PC-9 (cell line): ENCODE results near the gene C5orf58. TPM values are rescaled to one million over a fixed set of nuclear protein-coding genes. Genes with fewer than 3 reads are reported as not detected.

Source experiments
- BruUV-seq: library from RNA; stranded (reverse); fragments of 400-500 nt; replicated peaks from 2 replicates; lab custom pipeline; 2021; lab: Mats Ljungman, UMichigan
- CTCF ChIA-PET: fragments of 300-600 bp; sonication (Branson Sonifier 250); formaldehyde crosslinking; loops from one replicate; lab custom pipeline; 2022; ENCODE audit warnings: antibody characterized with exemption; lab: Charles Lee
- POLR2A ChIA-PET: fragments of 300-600 bp; sonication (Branson Sonifier 250); formaldehyde crosslinking; loops from one replicate; lab custom pipeline; 2022; ENCODE audit warnings: antibody characterized with exemption; ENCODE audit not compliant: unreplicated experiment; lab: Charles Lee
- DNase-seq, 2 experiments: peaks; one replicate each; pipeline versions ENCODE4 v3.0.0 to v3.0.0-alpha.2; 2015 to 2022; ENCODE audit warnings: mixed read lengths in 1 of 2
- H2AFZ ChIP-seq: fragments of 200-600 bp; sonication (generic); 2 replicates; pipeline ENCODE4 v1.8.1; 2017; ENCODE audit warnings: antibody characterized with exemption
- H3F3A ChIP-seq: fragments of 200-600 bp; sonication (generic); 2 replicates; pipeline ENCODE4 v1.8.1; 2017; ENCODE audit warnings: antibody characterized with exemption, mild to moderate bottlenecking, low read depth; ENCODE audit not compliant: insufficient read depth
- H3K27ac ChIP-seq: fragments of 200-600 bp; sonication (generic); 2 replicates; pipeline ENCODE4 v1.6.1; 2016; ENCODE audit warnings: mixed run types
- H3K27me3 ChIP-seq: fragments of 200-600 bp; sonication (generic); 2 replicates; pipeline ENCODE4 v1.6.1; 2016; ENCODE audit warnings: low read depth, mixed run types; ENCODE audit not compliant: insufficient read depth
- H3K36me3 ChIP-seq: fragments of 200-600 bp; sonication (generic); 2 replicates; pipeline ENCODE4 v1.6.1; 2016; ENCODE audit warnings: low read depth, mixed run types
- H3K4me1 ChIP-seq: fragments of 200-600 bp; sonication (generic); replicated peaks from 2 replicates; pipeline ENCODE4 v1.6.1; 2016; ENCODE audit warnings: mixed run types; ENCODE audit not compliant: insufficient read depth
- H3K4me2 ChIP-seq: fragments of 200-600 bp; sonication (generic); 2 replicates; pipeline ENCODE4 v1.6.1; 2017; ENCODE audit warnings: mixed run types
- H3K4me3 ChIP-seq: fragments of 200-600 bp; sonication (generic); 2 replicates; pipeline ENCODE4 v1.6.1; 2016; ENCODE audit warnings: mixed run types
- H3K79me2 ChIP-seq: fragments of 200-600 bp; sonication (generic); 2 replicates; pipeline ENCODE4 v1.6.1; 2017; ENCODE audit warnings: low read depth, mixed run types
- H3K9me2 ChIP-seq: fragments of 200-600 bp; sonication (generic); 2 replicates; pipeline ENCODE4 v1.8.1; 2017; ENCODE audit warnings: mild to moderate bottlenecking; ENCODE audit not compliant: insufficient read depth
- H3K9me3 ChIP-seq: fragments of 200-600 bp; sonication (generic); 2 replicates; pipeline ENCODE4 v1.8.1; 2016; ENCODE audit warnings: low read depth; ENCODE audit not compliant: insufficient read depth
- H4K20me1 ChIP-seq: fragments of 200-600 bp; sonication (generic); 2 replicates; pipeline ENCODE4 v1.8.1; 2017; ENCODE audit not compliant: insufficient read depth
- EZH2 ChIP-seq: fragments of 200-600 bp; sonication (generic); IDR thresholded peaks from 2 replicates; pipeline ENCODE4 v1.8.0; 2017; ENCODE audit warnings: antibody characterized with exemption, low read depth
- intact Hi-C: fragments of 100-400 bp; cut with micrococcal nuclease; formaldehyde crosslinking; loops from one replicate; pipeline ENCODE4 v1.10.0; 2022; ENCODE audit not compliant: unreplicated experiment
- total RNA-seq: library from RNA; stranded (reverse); gene quantifications from 2 replicates; pipeline ENCODE4 v1.2.3, GENCODE V29; 2021
- TF ChIP-seq, protein P1 (sequence below): fragments of 200-600 bp; sonication (generic); conservative IDR thresholded peaks from 2 replicates; pipeline ENCODE4 v1.6.1; 2017; ENCODE audit warnings: mixed run types, antibody characterized with exemption, mild to moderate bottlenecking, moderate library complexity

The C5orf58 gene
- total RNA-seq, 1 experiment from 2014 or later, result not detected

DNA sequence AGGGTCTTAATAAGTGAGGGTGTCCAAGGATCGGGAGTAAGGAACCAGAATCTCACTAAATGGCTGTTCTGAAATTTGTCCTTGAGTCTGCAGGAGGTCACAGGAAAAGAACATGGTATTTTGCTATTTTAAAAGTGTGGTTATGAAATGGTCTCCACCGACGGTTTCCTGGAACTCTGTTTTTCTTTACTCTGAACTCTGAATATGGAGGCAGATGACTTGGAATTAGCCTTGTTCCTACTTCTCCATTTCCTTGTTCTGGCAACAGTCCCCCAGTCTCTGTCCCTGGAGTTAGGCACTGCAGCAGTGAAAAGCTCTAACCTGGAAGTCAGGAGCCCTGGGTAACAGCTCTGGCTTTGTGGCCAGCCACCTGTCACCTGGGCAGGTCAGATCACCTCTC lies 46.6 kb upstream of the C5orf58 start:
- Histone ChIP-seq H3K27ac (no peak overlapping the region), H3K4me2 (no peak overlapping the region), H4K20me1 (no peaks in the 10 kb centered on the region), H3K4me1 (peaks cover 29% of the 10 kb centered on the region), H3K27me3 (no peaks in the 10 kb centered on the region), H3K9me3 (no peaks in the 10 kb centered on the region), H3F3A (peaks cover 26% of the 10 kb centered on the region; the same call in 1 of the 2 replicates), H3K4me3 (no peak overlapping the region), H3K9me2 (no peaks in the 10 kb centered on the region), H3K36me3 (no peaks in the 10 kb centered on the region), H3K79me2 (no peaks in the 10 kb centered on the region), H2AFZ (no peak overlapping the region)
- no TSS peak for BruUV-seq
- ChIA-PET CTCF (no interaction called here), POLR2A (no interaction called here)
- no peak for DNase-seq
- intact Hi-C loops, result loop anchor here (10.0 kb wide), 2 partner anchors 201 to 481 kb away; partner anchors contain the start of gene INSYN2B
- TF ChIP-seq EZH2, result no peak
- TF ChIP-seq, protein P1, sequence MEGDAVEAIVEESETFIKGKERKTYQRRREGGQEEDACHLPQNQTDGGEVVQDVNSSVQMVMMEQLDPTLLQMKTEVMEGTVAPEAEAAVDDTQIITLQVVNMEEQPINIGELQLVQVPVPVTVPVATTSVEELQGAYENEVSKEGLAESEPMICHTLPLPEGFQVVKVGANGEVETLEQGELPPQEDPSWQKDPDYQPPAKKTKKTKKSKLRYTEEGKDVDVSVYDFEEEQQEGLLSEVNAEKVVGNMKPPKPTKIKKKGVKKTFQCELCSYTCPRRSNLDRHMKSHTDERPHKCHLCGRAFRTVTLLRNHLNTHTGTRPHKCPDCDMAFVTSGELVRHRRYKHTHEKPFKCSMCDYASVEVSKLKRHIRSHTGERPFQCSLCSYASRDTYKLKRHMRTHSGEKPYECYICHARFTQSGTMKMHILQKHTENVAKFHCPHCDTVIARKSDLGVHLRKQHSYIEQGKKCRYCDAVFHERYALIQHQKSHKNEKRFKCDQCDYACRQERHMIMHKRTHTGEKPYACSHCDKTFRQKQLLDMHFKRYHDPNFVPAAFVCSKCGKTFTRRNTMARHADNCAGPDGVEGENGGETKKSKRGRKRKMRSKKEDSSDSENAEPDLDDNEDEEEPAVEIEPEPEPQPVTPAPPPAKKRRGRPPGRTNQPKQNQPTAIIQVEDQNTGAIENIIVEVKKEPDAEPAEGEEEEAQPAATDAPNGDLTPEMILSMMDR, result no peak

DNA sequence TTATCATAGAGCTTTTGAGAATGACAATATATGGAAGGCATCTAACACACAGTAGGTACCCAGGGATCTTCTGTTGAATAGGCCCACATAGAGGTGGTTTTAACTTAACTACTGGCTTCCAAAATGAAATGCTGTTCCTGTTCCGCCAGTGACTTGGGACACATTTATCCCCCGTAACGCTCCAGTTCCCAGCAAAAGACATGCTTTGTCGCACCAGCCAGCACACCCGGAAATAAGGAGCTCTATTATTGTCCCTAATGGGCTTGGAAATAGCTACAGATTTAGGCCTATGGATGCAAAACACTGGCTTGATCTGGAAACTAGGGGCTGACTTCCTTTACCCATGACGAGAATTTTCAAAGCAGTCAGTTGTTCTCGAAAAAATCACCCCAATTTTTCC lies 45.9 kb upstream of the C5orf58 start:
- Histone ChIP-seq H3K79me2 (no peaks in the 10 kb centered on the region), H3K4me2 (no peak overlapping the region), H3K4me3 (no peak overlapping the region), H3K4me1 (peaks cover 25% of the 10 kb centered on the region), H3K36me3 (no peaks in the 10 kb centered on the region), H3K9me3 (no peaks in the 10 kb centered on the region), H2AFZ (no peak overlapping the region), H4K20me1 (no peaks in the 10 kb centered on the region), H3K27ac (no peak overlapping the region), H3F3A (peaks cover 26% of the 10 kb centered on the region; the same call in 1 of the 2 replicates), H3K9me2 (no peaks in the 10 kb centered on the region), H3K27me3 (no peaks in the 10 kb centered on the region)
- intact Hi-C loops, result loop anchor here (10.0 kb wide), 2 partner anchors 202 to 482 kb away; partner anchors contain the start of gene INSYN2B
- DNase-seq, result no peak
- CTCF ChIA-PET, result no interaction called here
- POLR2A ChIA-PET, result no interaction called here
- no TSS peak for BruUV-seq
- TF ChIP-seq, protein P1, result no peak
- TF ChIP-seq EZH2, result no peak

DNA sequence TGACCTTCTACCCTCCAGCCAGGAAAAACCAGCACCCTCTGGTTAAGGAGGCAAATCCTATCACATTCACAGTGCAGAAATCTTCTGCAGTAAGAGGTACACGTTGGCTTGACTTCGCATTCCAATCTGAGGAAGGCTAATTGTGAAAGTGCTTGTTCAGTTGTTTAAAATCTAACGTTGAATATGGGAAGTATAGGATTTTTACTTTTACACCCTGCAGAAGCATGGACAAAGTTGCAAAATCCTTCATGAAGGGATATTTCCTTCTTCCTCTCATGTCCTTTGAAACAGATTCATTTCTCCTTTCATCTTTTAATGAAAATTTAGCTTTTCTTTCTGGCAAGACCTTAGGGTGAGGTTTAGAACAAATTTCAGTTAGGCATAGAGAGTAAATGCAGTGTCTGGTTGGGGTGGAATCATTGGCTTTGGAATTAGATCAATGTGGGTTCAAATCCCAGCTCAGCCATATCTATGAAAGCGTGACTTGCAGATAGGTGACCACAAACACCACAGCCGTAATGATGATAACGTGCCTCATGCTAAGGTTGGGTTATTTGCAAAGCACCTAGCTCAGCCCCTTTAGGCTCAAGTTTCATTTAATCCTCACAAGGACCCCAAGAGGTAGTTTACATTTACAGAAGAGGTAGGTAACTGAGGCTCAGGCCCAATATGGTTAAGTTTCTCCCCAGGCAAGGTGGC lies 42.2 kb upstream of the C5orf58 start:
- Histone ChIP-seq H3K79me2 (no peaks in the 10 kb centered on the region), H3F3A (peaks cover 22% of the 10 kb centered on the region; the same call in 1 of the 2 replicates), H3K9me2 (no peaks in the 10 kb centered on the region), H2AFZ (no peak overlapping the region), H3K4me3 (no peak overlapping the region), H3K27me3 (no peaks in the 10 kb centered on the region), H3K4me2 (no peak overlapping the region), H4K20me1 (no peaks in the 10 kb centered on the region), H3K27ac (no peak overlapping the region), H3K4me1 (peaks cover 10% of the 10 kb centered on the region), H3K36me3 (no peaks in the 10 kb centered on the region), H3K9me3 (no peaks in the 10 kb centered on the region)
- BruUV-seq, result no TSS peak
- intact Hi-C loops, result no loop called here
- TF ChIP-seq EZH2, result no peak
- TF ChIP-seq, protein P1, result no peak
- POLR2A ChIA-PET, result no interaction called here
- no peak for DNase-seq
- CTCF ChIA-PET, result interaction anchor here (0.6 kb wide), 1 partner anchor 94 kb away, joined by 4 read pairs; no protein-coding TSS in a partner anchor
